Measurements from ENCODE around the gene IGF2R.

IGF2R gene

GRCh38 chr6:160030103-160030502 is 61.2 kb downstream of the IGF2R start:
- peak; percentile 97 for DNase-seq

- peak; percentile 48 for DNase-seq
These were observed 62.6 kb downstream of the IGF2R start for GRCh38 chr6:160031442-160031841.

- DNase-seq: no peak
These were observed 63.0 kb downstream of the IGF2R start for GRCh38 chr6:160031871-160032270.

- DNase-seq: no peak
These were observed 63.7 kb downstream of the IGF2R start for GRCh38 chr6:160032538-160032937.

GRCh38 chr6:160034036-160034930 is 65.4 kb downstream of the IGF2R start:
- DNase-seq: peak; percentile 40

GRCh38 chr6:160035241-160035640 is 66.4 kb downstream of the IGF2R start:
- DNase-seq: no peak

- DNase-seq: no peak
These were observed 66.9 kb downstream of the IGF2R start for GRCh38 chr6:160035693-160036330.

GRCh38 chr6:160036331-160036695 is 67.4 kb downstream of the IGF2R start:
- no peak for DNase-seq

GRCh38 chr6:160036790-160037206 is 67.9 kb downstream of the IGF2R start:
- DNase-seq: peak; percentile 80

- no peak for DNase-seq
These were observed 69.6 kb downstream of the IGF2R start for GRCh38 chr6:160038479-160038878.

- DNase-seq: no peak
These were observed 70.6 kb downstream of the IGF2R start for GRCh38 chr6:160039441-160039840.

GRCh38 chr6:160040055-160040454 is 71.2 kb downstream of the IGF2R start:
- DNase-seq: no peak

- DNase-seq: no peak
These were observed 71.8 kb downstream of the IGF2R start for GRCh38 chr6:160040527-160041264.

GRCh38 chr6:160041608-160042007 is 72.7 kb downstream of the IGF2R start:
- DNase-seq: peak; percentile 75

GRCh38 chr6:160042014-160042773 is 73.3 kb downstream of the IGF2R start:
- DNase-seq: peak; percentile 36

- peak; percentile 18 for DNase-seq
These were observed 74.0 kb downstream of the IGF2R start for GRCh38 chr6:160042788-160043301.

GRCh38 chr6:160043784-160044183 is 74.9 kb downstream of the IGF2R start:
- DNase-seq: no peak

GRCh38 chr6:160044687-160045086 is 75.8 kb downstream of the IGF2R start:
- no peak for DNase-seq

- DNase-seq: no peak
These were observed 79.6 kb downstream of the IGF2R start for GRCh38 chr6:160048471-160048870.

GRCh38 chr6:160049346-160049745 is 80.5 kb downstream of the IGF2R start:
- DNase-seq: no peak

- no peak for DNase-seq
These were observed 81.1 kb downstream of the IGF2R start for GRCh38 chr6:160050022-160050421.

GRCh38 chr6:160051390-160051789 is 82.5 kb downstream of the IGF2R start:
- no peak for DNase-seq

- DNase-seq: no peak
These were observed 85.4 kb downstream of the IGF2R start for GRCh38 chr6:160054271-160054670.

Data from fibroblast of skin of right quadriceps (primary cell).